Stimulated activated effector memory CD8-positive, alpha-beta T cell treated with anti-CD3 and anti-CD28 coated beads, Interleukin-12 subunit alpha, Interleukin-12 subunit beta, amount 100 ng/mL, for 72 hours (primary cell): ENCODE measurements around the gene ADARB1.

Experiments used
- ATAC-seq: fragments of 150-1000 bp; cut with Tn5 transposase; 2 replicates; pipeline ENCODE4 v1.10.0; 2021
- DNase-seq, 2 donors: peaks; one replicate each; pipeline ENCODE4 v3.0.0; 2021 to 2022; ENCODE audit warnings: low spot score in 2 of 2
- H3K27ac Mint-ChIP-seq: one replicate; pipeline ENCODE4 v1.8.0; 2022; ENCODE audit warnings: mild to moderate bottlenecking, mixed read lengths
- H3K36me3 Mint-ChIP-seq: one replicate; pipeline ENCODE4 v1.8.0; 2022; ENCODE audit warnings: mild to moderate bottlenecking, mixed read lengths
- H3K4me1 Mint-ChIP-seq: one replicate; pipeline ENCODE4 v1.8.0; 2022; ENCODE audit warnings: mixed read lengths
- H3K4me3 Mint-ChIP-seq: one replicate; pipeline ENCODE4 v1.8.0; 2022; ENCODE audit warnings: mild to moderate bottlenecking, mixed read lengths
- H3K9me3 Mint-ChIP-seq: one replicate; pipeline ENCODE4 v1.8.0; 2022; ENCODE audit warnings: mixed read lengths

Gene ADARB1

GRCh38 chr21:45168522-45168921 is 94.1 kb downstream of the ADARB1 start:
- H3K36me3 Mint-ChIP-seq = peaks cover 8% of the 10 kb centered on the region
- peak overlapping the region; percentile 32 for H3K27ac Mint-ChIP-seq
- no peaks in the 10 kb centered on the region for H3K9me3 Mint-ChIP-seq

GRCh38 chr21:45169001-45169400 is 94.6 kb downstream of the ADARB1 start:
- ATAC-seq (peak; percentile 47), DNase-seq (no peak)
- Mint-ChIP-seq H3K27ac (peak overlapping the region; percentile 32), H3K4me1 (peaks cover 20% of the 10 kb centered on the region), H3K36me3 (peaks cover 8% of the 10 kb centered on the region), H3K9me3 (no peaks in the 10 kb centered on the region), H3K4me3 (no peak overlapping the region)

More at GRCh38 chr21:45168522-45168921, 94.1 kb downstream of the ADARB1 start:
- DNase-seq (no peak), ATAC-seq (no peak)
- Mint-ChIP-seq H3K4me3 (no peak overlapping the region), H3K4me1 (peaks cover 20% of the 10 kb centered on the region)

GRCh38 chr21:45169682-45170081 is 95.3 kb downstream of the ADARB1 start:
- H3K4me1 Mint-ChIP-seq = peaks cover 20% of the 10 kb centered on the region
- ATAC-seq (no peak), DNase-seq (no peak)
- peak overlapping the region; percentile 32 for H3K27ac Mint-ChIP-seq
- H3K4me3 Mint-ChIP-seq = no peak overlapping the region
- H3K9me3 Mint-ChIP-seq = no peaks in the 10 kb centered on the region
- H3K36me3 Mint-ChIP-seq = peaks cover 8% of the 10 kb centered on the region

- Mint-ChIP-seq H3K36me3 (peaks cover 15% of the 10 kb centered on the region), H3K9me3 (no peaks in the 10 kb centered on the region), H3K4me1 (peaks cover 20% of the 10 kb centered on the region), H3K27ac (no peak overlapping the region), H3K4me3 (no peak overlapping the region)
- ATAC-seq (no peak), DNase-seq (no peak)
Measured at GRCh38 chr21:45170987-45171386, 96.6 kb downstream of the ADARB1 start.

- H3K36me3 Mint-ChIP-seq = peaks cover 29% of the 10 kb centered on the region
Measured at GRCh38 chr21:45172420-45172819, 98.0 kb downstream of the ADARB1 start.

GRCh38 chr21:45175326-45176095 is 101.1 kb downstream of the ADARB1 start:
- peak overlapping the region; percentile 32 for H3K27ac Mint-ChIP-seq
- peaks cover 29% of the 10 kb centered on the region for H3K36me3 Mint-ChIP-seq
- peaks cover 5% of the 10 kb centered on the region for H3K4me1 Mint-ChIP-seq
- no peak overlapping the region for H3K4me3 Mint-ChIP-seq
- no peak for DNase-seq
- ATAC-seq = no peak
- no peaks in the 10 kb centered on the region for H3K9me3 Mint-ChIP-seq

More at GRCh38 chr21:45172420-45172819, 98.0 kb downstream of the ADARB1 start:
- ATAC-seq = no peak
- Mint-ChIP-seq H3K4me1 (peaks cover 20% of the 10 kb centered on the region), H3K4me3 (no peak overlapping the region), H3K9me3 (no peaks in the 10 kb centered on the region), H3K27ac (no peak overlapping the region)
- no peak for DNase-seq

DNA sequence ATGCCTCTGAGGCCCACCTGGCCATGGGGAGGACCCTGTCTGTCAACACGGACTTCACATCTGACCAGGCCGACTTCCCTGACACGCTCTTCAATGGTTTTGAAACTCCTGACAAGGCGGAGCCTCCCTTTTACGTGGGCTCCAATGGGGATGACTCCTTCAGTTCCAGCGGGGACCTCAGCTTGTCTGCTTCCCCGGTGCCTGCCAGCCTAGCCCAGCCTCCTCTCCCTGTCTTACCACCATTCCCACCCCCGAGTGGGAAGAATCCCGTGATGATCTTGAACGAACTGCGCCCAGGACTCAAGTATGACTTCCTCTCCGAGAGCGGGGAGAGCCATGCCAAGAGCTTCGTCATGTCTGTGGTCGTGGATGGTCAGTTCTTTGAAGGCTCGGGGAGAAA is 101.8 kb downstream of the ADARB1 start:
- H3K4me3 Mint-ChIP-seq = no peak overlapping the region
- no peaks in the 10 kb centered on the region for H3K9me3 Mint-ChIP-seq
- no peak overlapping the region for H3K27ac Mint-ChIP-seq
- H3K36me3 Mint-ChIP-seq = peaks cover 29% of the 10 kb centered on the region
- H3K4me1 Mint-ChIP-seq = peaks cover 2% of the 10 kb centered on the region
- ATAC-seq (no peak), DNase-seq (no peak)

DNA sequence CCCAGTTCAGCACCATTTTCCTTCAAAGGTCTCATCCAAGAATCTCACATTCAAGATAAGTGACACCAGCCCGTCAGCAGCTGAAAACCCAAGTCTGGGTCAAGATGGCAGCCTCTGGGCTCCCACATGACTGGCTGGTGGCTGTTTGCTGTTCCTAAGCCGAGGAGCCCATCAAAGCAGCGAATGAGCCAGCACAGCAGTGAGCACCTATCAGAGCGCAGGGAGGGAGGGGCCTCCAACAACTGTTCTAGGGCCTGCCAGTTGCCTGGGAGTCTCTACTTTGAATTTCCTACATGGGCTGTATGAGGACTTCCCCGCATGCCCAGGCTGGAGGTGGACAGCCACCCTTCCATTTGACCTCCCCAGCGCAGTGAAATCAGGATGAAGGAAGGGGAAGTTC is 102.7 kb downstream of the ADARB1 start:
- ATAC-seq (no peak), DNase-seq (no peak)
- Mint-ChIP-seq H3K4me3 (no peak overlapping the region), H3K27ac (no peak overlapping the region), H3K4me1 (no peaks in the 10 kb centered on the region), H3K36me3 (peaks cover 26% of the 10 kb centered on the region), H3K9me3 (no peaks in the 10 kb centered on the region)

- H3K27ac Mint-ChIP-seq = no peak overlapping the region
- H3K36me3 Mint-ChIP-seq = peaks cover 28% of the 10 kb centered on the region
- H3K9me3 Mint-ChIP-seq = no peaks in the 10 kb centered on the region
- no peak for ATAC-seq
- no peak for DNase-seq
- H3K4me1 Mint-ChIP-seq = no peaks in the 10 kb centered on the region
- H3K4me3 Mint-ChIP-seq = no peak overlapping the region
Measured at GRCh38 chr21:45178070-45178608, 103.8 kb downstream of the ADARB1 start.

GRCh38 chr21:45178971-45179370 is 104.6 kb downstream of the ADARB1 start:
- H3K9me3 Mint-ChIP-seq = no peaks in the 10 kb centered on the region
- DNase-seq (no peak), ATAC-seq (no peak)
- H3K27ac Mint-ChIP-seq = no peak overlapping the region
- no peaks in the 10 kb centered on the region for H3K4me1 Mint-ChIP-seq
- H3K4me3 Mint-ChIP-seq = no peak overlapping the region
- peaks cover 35% of the 10 kb centered on the region for H3K36me3 Mint-ChIP-seq

DNA sequence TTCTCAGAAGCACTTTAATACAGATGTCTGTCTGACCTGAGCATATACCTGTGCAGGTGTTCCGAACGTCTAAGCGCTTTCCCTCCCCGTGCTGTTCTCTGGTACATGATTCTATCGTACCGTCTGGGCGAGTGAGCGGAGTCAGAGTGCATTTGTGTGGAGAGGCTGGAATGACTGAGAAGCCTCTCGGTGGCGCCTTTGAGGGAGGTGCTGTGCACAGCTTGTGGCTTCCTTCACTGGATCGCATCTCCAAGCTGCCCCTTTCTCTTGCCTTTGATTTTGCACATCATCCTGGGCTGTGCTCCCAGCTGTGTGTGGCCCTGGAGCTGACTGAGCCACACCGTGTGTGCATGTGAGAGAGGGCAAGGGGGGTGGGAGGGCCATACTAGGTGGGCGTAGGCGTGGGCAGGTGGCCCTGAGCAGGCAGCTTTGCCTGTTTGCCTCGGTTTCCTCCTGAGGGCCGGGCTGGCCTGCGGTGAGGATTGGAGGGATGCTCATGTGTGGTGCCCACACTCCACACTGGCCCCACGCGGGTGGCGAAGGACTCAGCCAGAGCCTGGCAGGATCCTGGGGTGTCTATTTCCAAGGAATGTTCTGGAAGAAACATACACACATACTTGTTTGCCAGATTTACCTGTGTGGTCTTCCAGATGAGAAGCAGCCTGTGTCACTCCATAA is 105.3 kb downstream of the ADARB1 start:
- H3K4me1 Mint-ChIP-seq = no peaks in the 10 kb centered on the region
- peaks cover 41% of the 10 kb centered on the region for H3K36me3 Mint-ChIP-seq
- ATAC-seq (no peak), DNase-seq (no peak)
- H3K9me3 Mint-ChIP-seq = no peaks in the 10 kb centered on the region
- H3K27ac Mint-ChIP-seq = no peak overlapping the region
- no peak overlapping the region for H3K4me3 Mint-ChIP-seq

DNA sequence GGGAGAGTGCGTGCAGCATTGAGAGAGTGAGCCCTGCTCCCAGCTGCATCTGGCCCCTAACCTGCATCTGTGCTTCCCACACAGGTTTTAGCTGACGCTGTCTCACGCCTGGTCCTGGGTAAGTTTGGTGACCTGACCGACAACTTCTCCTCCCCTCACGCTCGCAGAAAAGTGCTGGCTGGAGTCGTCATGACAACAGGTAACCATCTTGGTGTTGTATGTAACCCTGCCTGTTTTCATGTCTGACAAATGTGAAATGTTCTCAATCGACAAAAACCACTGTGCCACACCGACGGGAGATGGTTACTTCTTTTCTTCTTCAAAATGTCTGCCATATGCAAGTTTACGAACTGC is 105.8 kb downstream of the ADARB1 start:
- DNase-seq = no peak
- H3K9me3 Mint-ChIP-seq = no peaks in the 10 kb centered on the region
- H3K4me3 Mint-ChIP-seq = no peak overlapping the region
- no peak for ATAC-seq
- peaks cover 46% of the 10 kb centered on the region for H3K36me3 Mint-ChIP-seq
- H3K4me1 Mint-ChIP-seq = no peaks in the 10 kb centered on the region
- H3K27ac Mint-ChIP-seq = no peak overlapping the region

DNA sequence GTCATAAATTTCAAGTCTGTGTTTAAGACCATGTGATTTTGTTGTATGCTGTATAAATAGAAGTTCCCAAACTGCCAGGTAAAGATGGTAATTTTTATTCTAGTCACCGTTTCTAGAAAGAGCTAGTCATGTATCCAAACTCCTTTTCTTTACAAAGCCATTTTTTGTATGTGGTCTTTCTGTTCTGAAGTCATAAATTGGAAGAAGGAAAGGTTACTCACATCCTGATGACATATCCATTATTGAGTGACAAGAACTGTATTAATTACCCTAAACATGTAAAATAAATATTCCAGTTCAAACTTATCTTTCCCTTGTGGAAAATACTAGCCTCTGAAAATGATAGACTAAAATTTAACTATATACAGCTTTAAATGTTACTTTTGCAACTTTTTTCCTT is 108.6 kb downstream of the ADARB1 start:
- Mint-ChIP-seq H3K4me1 (no peaks in the 10 kb centered on the region), H3K27ac (no peak overlapping the region), H3K9me3 (peaks cover 17% of the 10 kb centered on the region), H3K4me3 (no peak overlapping the region), H3K36me3 (peaks cover 53% of the 10 kb centered on the region)
- no peak for ATAC-seq
- DNase-seq = no peak

DNA sequence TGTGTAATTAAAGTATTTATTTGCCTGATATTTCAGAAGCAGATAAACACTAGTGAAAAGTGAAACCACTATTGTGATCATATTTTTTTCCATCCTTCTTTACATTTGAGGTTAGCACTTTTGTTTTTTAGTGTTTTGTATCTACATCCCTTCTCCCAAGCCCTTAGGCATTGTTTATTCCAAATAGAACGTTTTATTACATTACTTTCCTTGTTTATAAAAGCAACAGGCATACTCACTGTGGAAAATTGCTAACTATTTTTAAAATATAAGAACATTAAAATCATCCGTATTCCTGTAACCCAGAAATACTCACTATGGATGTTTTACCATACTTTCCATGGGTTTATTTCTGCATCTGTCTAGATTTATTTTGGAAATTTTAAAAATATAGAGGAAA is 109.5 kb downstream of the ADARB1 start:
- Mint-ChIP-seq H3K4me3 (no peak overlapping the region), H3K36me3 (peaks cover 62% of the 10 kb centered on the region), H3K4me1 (no peaks in the 10 kb centered on the region), H3K9me3 (peaks cover 22% of the 10 kb centered on the region), H3K27ac (no peak overlapping the region)
- DNase-seq (no peak), ATAC-seq (no peak)

DNA sequence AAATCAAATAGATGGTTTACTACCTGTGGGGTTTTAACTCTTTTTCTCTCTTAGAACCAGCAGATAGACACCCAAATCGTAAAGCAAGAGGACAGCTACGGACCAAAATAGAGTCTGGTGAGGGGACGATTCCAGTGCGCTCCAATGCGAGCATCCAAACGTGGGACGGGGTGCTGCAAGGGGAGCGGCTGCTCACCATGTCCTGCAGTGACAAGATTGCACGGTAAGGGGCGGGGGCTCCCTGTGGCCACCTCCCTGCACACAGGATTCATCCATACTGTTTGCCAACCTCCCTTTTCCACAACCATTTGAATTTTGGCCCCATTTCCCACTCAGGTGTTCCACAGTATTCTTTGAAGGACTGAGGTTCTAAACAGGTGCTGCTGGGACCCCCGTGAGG is 110.5 kb downstream of the ADARB1 start:
- no peak overlapping the region for H3K4me3 Mint-ChIP-seq
- H3K9me3 Mint-ChIP-seq = peaks cover 29% of the 10 kb centered on the region
- H3K36me3 Mint-ChIP-seq = peaks cover 72% of the 10 kb centered on the region
- no peak for ATAC-seq
- no peaks in the 10 kb centered on the region for H3K4me1 Mint-ChIP-seq
- no peak overlapping the region for H3K27ac Mint-ChIP-seq
- no peak for DNase-seq

DNA sequence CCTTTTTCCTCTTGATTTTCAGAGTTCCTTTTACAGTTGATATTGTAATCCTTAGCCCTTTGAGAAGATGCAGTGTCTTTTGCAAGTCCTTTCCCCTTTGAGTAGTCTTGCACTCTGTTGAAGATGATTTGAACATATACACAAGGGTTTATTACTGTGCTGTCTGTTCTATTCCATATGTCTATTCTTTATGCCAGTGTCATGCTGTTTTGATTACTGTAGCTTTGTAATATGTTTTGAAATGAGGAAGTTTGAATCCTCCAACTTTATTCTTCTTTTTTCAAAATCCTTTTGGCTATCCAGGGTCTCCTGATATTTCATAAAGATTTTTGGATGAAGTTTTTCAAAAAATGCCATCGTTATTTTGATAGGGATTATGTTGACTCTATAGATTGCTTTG is 112.3 kb downstream of the ADARB1 start:
- no peak overlapping the region for H3K27ac Mint-ChIP-seq
- ATAC-seq (no peak), DNase-seq (no peak)
- no peak overlapping the region for H3K4me3 Mint-ChIP-seq
- no peaks in the 10 kb centered on the region for H3K4me1 Mint-ChIP-seq
- peaks cover 82% of the 10 kb centered on the region for H3K36me3 Mint-ChIP-seq
- peaks cover 33% of the 10 kb centered on the region for H3K9me3 Mint-ChIP-seq
